ENCODE data around the gene METAP2. TPM values are rescaled to one million over a fixed set of nuclear protein-coding genes. Genes with fewer than 3 reads are reported as not detected.
"Not testable (repeated sequence)": the region's sequence is repeated elsewhere in the genome, so short reads cannot be mapped to it uniquely, and the experiment has no call there.

Gene METAP2
- total RNA-seq, 2 donors from 2014 or later = 40.8 to 52.1 TPM

DNA sequence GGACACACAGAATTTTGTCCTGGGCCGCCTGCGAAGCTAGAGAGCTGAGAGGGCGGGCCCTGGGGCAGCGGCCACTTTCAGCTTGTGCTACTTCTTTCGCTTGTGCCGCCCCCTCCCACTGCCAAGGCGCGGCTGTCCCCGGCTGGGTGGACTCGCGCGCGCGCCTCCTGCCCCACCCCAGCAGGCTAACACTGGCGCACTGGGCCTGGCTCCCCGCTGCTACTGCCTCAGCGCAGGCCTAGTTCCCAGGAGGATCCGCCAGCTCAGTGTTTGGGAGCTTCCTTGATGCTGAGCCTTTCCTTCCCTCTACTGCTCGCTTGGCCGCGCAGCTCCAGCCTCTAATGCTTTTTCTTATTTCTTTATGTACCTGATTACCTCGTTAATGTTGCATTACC lies 27.4 kb upstream of the METAP2 start:
- no peaks in the 10 kb centered on the region for H3K4me1 ChIP-seq
- no peaks in the 10 kb centered on the region for H3K9me3 ChIP-seq
- TF ChIP-seq, protein P1, sequence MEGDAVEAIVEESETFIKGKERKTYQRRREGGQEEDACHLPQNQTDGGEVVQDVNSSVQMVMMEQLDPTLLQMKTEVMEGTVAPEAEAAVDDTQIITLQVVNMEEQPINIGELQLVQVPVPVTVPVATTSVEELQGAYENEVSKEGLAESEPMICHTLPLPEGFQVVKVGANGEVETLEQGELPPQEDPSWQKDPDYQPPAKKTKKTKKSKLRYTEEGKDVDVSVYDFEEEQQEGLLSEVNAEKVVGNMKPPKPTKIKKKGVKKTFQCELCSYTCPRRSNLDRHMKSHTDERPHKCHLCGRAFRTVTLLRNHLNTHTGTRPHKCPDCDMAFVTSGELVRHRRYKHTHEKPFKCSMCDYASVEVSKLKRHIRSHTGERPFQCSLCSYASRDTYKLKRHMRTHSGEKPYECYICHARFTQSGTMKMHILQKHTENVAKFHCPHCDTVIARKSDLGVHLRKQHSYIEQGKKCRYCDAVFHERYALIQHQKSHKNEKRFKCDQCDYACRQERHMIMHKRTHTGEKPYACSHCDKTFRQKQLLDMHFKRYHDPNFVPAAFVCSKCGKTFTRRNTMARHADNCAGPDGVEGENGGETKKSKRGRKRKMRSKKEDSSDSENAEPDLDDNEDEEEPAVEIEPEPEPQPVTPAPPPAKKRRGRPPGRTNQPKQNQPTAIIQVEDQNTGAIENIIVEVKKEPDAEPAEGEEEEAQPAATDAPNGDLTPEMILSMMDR (IDR thresholded peaks at IDR 0.05) = peak in 1 of 2 donors; percentile 10
- no peaks in the 10 kb centered on the region for H3K27me3 ChIP-seq
- H3K36me3 ChIP-seq = no peaks in the 10 kb centered on the region
- no peak overlapping the region for H3K27ac ChIP-seq
- H3K4me3 ChIP-seq = peak overlapping the region in 1 of 2 donors; percentile 32
- peak; percentile 60 for DNase-seq (ENCODE audit: low spot score)

GRCh38 chr12:95449656-95450055 lies 24.3 kb upstream of the METAP2 start:
- not testable (repeated sequence) for H3K27me3 ChIP-seq; H3K27ac ChIP-seq; DNase-seq (ENCODE audit: low spot score); H3K9me3 ChIP-seq; H3K4me3 ChIP-seq; H3K4me1 ChIP-seq; H3K36me3 ChIP-seq

DNA sequence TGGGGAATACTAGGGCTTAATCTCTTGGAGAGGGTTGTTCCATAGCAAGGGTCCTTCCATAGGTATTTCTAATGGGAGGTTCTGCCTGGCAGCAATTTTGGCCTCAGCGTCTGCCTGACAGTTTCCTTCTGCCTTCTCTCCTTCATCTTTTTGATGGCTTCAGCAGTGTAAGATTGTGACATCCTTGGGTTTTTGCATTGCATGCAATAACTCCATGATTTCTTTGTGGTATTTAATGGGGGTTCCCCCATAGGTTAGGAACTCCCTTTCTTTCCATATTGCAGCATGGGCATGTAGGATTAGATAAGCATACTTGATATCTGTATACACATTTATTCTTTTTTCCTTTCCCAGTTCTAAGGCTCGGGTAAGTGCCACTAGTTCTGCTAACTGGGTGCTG lies 21.5 kb upstream of the METAP2 start:
- not testable (repeated sequence) for DNase-seq (ENCODE audit: low spot score); H3K36me3 ChIP-seq; H3K9me3 ChIP-seq; H3K27me3 ChIP-seq; H3K27ac ChIP-seq; H3K4me3 ChIP-seq; H3K4me1 ChIP-seq

DNA sequence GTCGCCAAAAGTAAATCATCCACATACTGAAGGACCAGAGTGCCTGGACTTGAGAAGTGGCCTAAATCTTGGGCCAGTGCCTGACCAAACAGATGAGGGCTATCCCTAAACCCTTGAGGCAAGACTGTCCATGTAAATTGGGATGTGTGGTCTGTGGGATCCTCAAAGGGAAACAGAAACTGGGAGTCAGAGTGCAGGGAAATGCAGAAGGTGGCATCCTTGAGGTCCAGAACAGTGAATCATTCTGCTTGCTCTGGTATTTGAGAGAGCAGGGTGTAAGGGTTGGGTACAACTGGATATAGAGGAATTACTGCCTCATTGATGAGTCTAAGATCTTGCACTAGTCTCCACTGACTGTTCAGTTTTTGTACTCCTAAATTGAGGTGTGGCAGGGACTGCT lies 20.1 kb upstream of the METAP2 start:
- not testable (repeated sequence) for H3K27me3 ChIP-seq; H3K4me1 ChIP-seq; DNase-seq (ENCODE audit: low spot score); H3K27ac ChIP-seq; H3K4me3 ChIP-seq; H3K36me3 ChIP-seq
- peaks cover 7 to 23% of the 10 kb centered on the region in 2 donors for H3K9me3 ChIP-seq

DNA sequence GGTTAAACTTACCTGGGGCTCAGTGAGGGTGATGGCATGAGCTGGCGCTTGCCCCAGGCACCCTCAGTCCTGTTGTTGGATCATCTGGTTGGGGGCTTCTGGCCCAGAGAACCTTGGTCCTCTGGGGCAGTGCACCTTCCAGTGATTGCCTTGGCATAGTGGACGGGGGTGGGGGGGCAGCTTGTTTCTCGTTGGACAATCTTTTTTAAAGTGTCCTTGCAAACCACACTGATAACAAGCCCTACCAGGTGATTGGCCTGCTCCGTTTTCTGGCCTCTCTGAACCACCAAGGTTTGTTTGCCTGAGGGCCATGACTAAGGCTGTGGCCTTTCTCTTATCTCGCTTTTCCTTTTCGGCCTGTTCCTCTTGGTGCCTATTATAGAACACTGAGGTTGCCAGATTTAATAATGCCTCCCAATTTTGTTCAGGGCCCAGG lies 19.2 kb upstream of the METAP2 start:
- H3K36me3 ChIP-seq; H3K27me3 ChIP-seq; DNase-seq (ENCODE audit: low spot score); H3K4me3 ChIP-seq; H3K4me1 ChIP-seq: not testable (repeated sequence)
- Histone ChIP-seq H3K27ac (peak overlapping the region; percentile 7), H3K9me3 (peaks cover 7 to 23% of the 10 kb centered on the region in 2 donors)

GRCh38 chr12:95457605-95458004 lies 16.3 kb upstream of the METAP2 start:
- peaks cover 7 to 23% of the 10 kb centered on the region in 2 donors for H3K9me3 ChIP-seq
- not testable (repeated sequence) for H3K4me3 ChIP-seq; H3K27ac ChIP-seq; H3K27me3 ChIP-seq; DNase-seq (ENCODE audit: low spot score); H3K4me1 ChIP-seq; H3K36me3 ChIP-seq

- no peak for DNase-seq (ENCODE audit: low spot score)
Measured at GRCh38 chr12:95458761-95459160, 15.2 kb upstream of the METAP2 start.

DNA sequence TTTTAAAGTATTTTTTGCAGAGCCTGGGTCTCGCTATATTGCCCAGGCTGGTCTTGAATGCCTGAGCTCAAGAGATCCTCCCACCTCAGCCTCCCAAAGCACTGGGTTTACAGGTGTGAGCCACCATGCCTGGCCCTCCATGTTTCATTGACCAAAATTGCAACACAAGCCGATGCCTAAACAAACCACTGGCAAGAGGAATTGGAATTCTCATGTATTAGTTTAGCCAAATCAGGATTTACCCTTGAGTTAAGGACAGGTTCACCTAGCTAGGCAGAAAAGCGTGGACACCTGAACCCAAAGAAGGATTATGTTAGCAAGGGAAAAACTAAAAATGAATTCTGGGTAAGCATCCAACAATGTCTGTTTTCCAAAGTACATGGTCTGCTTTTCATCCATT lies 14.6 kb upstream of the METAP2 start:
- Histone ChIP-seq H3K27ac (no peak overlapping the region), H3K4me1 (no peaks in the 10 kb centered on the region), H3K9me3 (peaks cover 7 to 23% of the 10 kb centered on the region in 2 donors), H3K36me3 (no peaks in the 10 kb centered on the region), H3K27me3 (no peaks in the 10 kb centered on the region), H3K4me3 (no peak overlapping the region)
- DNase-seq (ENCODE audit: low spot score) = no peak
- TF ChIP-seq, protein P1 (IDR thresholded peaks at IDR 0.05) = no peak

More at GRCh38 chr12:95458761-95459160, 15.2 kb upstream of the METAP2 start:
- peaks cover 7 to 23% of the 10 kb centered on the region in 2 donors for H3K9me3 ChIP-seq
- H3K27me3 ChIP-seq = no peaks in the 10 kb centered on the region
- no peak overlapping the region for H3K4me3 ChIP-seq
- H3K27ac ChIP-seq = no peak overlapping the region
- no peaks in the 10 kb centered on the region for H3K36me3 ChIP-seq
- no peaks in the 10 kb centered on the region for H3K4me1 ChIP-seq
- TF ChIP-seq, protein P1 (IDR thresholded peaks at IDR 0.05) = no peak

All from right atrium auricular region (tissue), 2 donors.